Prostate gland (tissue), 2 donors: ENCODE data around the gene FAM107B.

ENCODE experiments used
- CTCF ChIP-seq, 4 experiments: fragments of 200-600 bp in 2 of 4; fragments of 450-650 bp in 2 of 4; sonication (generic) in 2 of 4; IDR thresholded peaks; 1 replicate in 3 of 4; 2 replicates in 1 of 4; pipeline ENCODE4 v1.5.1; 2016 to 2019; ENCODE audit warnings: antibody characterized with exemption in 4 of 4, mild to moderate bottlenecking in 2 of 4, moderate library complexity in 2 of 4
- POLR2A ChIP-seq: fragments of 450-650 bp; IDR thresholded peaks from one replicate; pipeline ENCODE4 v1.6.1; 2016; ENCODE audit warnings: antibody characterized with exemption, mild to moderate bottlenecking
- POLR2AphosphoS5 ChIP-seq: sonication (generic); formaldehyde crosslinking; IDR thresholded peaks from one replicate; pipeline ENCODE4 v1.6.1; 2017; ENCODE audit warnings: antibody characterized with exemption

DNA sequence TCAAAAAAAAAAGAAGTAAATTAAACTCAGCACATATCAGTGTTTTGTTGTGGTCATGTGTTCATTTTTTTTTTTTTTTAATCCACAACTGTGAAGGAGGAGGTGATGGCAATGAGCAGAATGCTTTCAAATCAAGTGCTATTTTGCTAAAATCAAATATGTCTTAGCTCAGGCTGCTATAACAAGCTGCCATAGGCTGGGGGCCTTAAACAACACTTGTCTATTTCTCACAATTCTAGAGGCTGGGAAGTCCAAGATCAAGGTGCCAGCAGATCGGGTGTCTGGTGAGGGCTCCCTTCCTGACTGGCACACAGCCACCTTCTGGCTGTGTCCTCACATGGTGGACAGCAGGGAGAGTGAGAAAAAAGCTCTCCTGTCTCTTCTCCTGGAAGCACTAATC, 203.9 kb downstream of the FAM107B start:
- TF ChIP-seq CTCF (IDR thresholded peaks at IDR 0.05) (no peak), POLR2A (no peak), POLR2AphosphoS5 (no peak)
